COLO668 (cell line): Measurements from ENCODE around the gene MRPL42.
"Not testable (repeated sequence)": the region's sequence is repeated elsewhere in the genome, so short reads cannot be mapped to it uniquely, and the experiment has no call there.

Experiments used
- DNase-seq: peaks from one replicate; lab custom pipeline; 2025; ENCODE audit not compliant: unreplicated experiment; lab: John Stamatoyannopoulos, UW

The MRPL42 gene

GRCh38 chr12:93443576-93443975, 23.7 kb upstream of the MRPL42 start:
- no peak for DNase-seq

DNA sequence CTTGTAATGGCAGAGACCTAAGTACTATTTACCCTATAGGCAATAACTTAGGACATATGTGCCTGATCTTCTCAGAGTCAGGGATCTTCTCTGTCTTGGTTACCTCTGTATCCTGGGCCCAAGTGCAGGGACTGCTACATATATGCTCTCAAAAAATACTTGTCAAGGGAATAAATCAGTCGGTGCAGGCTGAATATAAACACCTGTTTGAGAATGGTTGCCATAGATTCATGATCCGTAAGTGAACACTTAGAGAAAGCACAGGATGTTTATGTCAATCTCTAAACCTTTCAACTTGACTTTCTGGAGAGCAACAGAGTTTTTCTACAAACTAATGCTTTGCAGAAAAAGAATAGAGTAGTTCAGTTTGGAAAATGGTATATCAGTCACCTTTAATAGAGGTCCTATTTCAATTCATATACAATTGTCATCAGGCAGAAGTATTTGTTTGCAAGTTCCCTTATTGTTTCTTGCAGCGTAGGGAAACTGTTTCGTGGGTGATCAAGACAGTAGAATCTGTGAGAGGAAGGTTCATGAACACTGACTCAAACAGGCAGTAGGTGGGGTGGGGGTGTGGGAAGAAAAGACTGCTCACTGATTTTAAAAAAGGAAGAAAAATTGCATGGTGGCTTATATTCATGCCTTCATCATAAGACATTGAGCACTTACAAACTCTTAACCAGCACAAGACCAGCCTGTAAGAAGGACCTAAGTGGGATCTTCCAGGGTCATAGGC, 19.6 kb upstream of the MRPL42 start:
- DNase-seq = no peak

DNA sequence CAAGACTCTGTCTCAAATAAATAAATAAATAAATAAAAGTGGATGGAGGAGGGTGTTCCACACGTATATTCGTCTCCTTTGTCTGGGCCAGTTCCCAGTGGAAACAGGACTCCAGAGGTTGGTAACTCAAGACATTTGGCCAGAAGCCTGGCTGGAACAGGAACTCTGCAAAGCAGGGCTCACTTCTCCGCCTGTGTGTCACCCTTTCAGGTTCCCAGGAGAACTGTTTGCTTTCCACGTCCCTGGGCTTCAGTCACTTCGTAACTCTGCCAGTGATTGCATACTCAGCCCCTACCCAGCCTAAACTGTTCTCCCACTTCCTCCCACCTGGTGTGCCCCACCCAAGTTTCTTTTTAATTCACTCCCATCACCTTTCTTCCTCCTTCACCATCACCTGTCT, 18.5 kb upstream of the MRPL42 start:
- no peak for DNase-seq

GRCh38 chr12:93449277-93449676, 18.0 kb upstream of the MRPL42 start:
- no peak for DNase-seq

DNA sequence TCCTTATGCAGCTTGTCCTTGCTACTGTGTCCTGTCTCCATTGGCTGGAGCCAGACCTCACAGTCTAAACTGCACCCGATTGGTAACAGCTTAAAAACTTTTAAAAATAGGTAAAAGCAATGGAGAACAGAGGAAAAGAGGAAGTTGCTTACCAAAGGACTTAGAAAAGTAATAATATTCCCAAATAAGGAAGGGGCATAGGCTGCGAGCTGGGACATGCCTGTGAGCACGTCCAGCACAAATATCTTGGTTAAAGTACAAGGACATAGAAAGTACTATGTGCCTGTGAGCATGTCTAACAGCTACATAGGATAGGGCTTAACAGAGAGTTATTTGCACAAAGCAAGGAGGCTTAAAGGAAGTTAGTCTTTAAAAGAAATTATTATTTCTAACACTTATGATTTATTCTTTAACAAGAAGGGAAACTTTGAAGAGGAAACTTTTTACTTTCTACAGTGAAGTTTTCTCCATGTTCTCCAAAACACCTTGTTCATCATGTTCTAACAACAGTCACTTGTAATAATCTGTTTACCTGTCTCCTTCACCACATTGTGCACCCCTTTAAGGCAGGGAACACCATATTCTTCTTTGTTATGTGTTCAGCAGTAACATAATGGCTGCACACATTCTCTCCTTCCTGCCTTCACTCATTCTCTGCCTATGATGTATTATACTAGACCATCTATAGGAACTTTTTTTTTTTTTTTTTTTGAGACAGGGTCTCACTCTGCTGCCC, 15.7 kb upstream of the MRPL42 start:
- no peak for DNase-seq

DNA sequence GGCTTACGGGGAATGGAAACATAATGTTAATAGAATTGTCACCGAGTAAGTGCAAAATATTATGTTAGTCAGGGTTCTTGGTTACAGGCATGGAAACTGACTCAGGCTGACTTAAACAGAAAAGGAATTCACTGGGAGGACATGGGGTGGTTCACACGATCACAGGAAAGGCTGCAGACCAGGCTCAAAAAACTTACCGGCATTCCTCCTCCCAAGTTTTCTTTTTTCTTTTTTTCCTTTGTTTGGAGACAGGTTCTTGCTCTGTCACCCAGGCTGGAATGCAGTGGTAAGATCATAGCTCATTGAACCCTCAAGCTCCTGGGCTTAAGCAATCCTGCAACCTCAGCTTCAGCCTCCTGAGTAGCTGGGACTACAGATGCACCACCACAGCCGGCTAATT, 13.7 kb upstream of the MRPL42 start:
- no peak for DNase-seq

- DNase-seq = no peak
Observed at GRCh38 chr12:93456077-93456476, 11.2 kb upstream of the MRPL42 start.

- DNase-seq = no peak
Observed at GRCh38 chr12:93459097-93459496, 8.2 kb upstream of the MRPL42 start.

- DNase-seq = no peak
Observed at GRCh38 chr12:93460003-93460402, 7.3 kb upstream of the MRPL42 start.

DNA sequence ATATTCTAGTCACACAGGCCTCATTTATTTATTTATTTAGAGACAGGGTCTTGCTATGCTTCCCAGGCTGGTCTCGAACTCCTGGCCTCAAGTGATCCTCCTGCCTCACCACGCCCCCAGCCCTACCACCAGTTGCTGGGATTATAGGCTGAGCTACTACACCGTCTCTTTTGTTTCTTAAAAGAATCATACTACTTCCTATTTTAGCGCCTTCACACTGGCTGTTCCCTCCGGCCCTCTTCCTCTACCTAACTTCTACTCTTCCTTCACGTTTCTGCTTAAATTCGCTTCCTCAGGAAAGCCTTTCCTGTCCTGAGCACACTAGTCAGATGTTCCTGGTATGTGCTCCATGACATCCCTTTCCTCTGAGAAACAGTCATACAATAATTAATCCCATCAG, 6.4 kb upstream of the MRPL42 start:
- DNase-seq = no peak

- DNase-seq = no peak
Observed at GRCh38 chr12:93461503-93461902, 5.8 kb upstream of the MRPL42 start.

DNA sequence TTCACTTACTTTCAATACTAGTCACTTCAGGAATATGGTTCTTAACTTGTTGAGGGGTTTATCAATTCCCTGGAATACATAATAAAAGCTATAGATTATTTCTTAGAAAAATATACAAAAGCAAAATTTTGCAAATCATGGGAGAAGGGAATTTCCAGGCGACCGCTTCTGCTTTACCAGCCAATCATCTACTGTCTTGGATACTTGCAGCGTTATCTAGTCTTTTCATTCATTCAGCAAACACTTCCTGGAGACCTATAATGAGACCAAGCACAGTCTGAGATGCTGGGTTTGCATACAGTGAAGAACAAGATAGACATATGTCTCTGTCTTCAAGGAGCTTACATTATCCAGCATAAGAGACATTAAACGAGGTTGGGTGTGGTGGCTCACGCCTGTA, 1.5 kb upstream of the MRPL42 start:
- no peak for DNase-seq

GRCh38 chr12:93466625-93467350, 526 bp upstream of the MRPL42 start:
- DNase-seq = no peak

DNA sequence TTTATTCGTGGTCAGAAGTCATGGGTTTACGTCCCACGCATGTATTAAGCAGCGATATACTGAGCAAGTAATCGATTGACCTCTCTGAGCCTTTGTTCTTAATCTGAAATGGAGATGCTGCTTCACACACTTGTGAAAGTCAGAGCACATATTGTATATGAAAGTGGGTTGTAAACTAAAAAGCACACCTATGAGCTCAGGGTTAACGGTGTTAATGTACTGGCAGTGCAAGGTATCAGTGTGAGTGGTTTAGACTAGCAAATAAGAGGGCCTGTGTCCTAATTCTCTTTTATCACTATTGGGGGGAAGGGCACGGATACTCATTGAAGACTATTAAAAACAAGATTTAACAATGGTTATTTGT, 676 bp downstream of the MRPL42 start:
- no peak for DNase-seq

- no peak for DNase-seq
Observed at GRCh38 chr12:93469386-93469785, 2.1 kb downstream of the MRPL42 start.

- no peak for DNase-seq
Observed at GRCh38 chr12:93476555-93476954, 9.2 kb downstream of the MRPL42 start.

DNA sequence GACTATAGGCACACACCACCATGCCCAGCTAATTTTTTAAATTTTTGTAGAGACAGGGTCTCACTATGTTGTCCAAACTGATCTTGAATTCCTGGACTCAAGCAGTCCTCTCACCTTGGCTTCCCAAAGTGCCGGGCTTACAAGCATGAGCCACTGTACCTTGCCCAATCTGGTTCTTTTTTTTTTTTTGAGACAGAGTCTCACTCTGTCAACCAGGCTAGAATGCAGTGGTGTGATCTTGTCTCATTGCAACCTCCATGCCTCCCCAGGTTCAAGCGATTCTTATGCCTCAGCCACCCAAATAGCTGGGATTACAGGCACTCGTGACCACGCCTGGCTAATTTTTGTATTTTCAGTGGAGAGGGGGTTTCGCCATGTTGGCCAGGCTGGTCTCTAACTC, 15.4 kb downstream of the MRPL42 start:
- DNase-seq = no peak

GRCh38 chr12:93483151-93483807, 16.0 kb downstream of the MRPL42 start:
- no peak for DNase-seq

- DNase-seq = no peak
Observed at GRCh38 chr12:93484315-93484981, 17.1 kb downstream of the MRPL42 start.

DNA sequence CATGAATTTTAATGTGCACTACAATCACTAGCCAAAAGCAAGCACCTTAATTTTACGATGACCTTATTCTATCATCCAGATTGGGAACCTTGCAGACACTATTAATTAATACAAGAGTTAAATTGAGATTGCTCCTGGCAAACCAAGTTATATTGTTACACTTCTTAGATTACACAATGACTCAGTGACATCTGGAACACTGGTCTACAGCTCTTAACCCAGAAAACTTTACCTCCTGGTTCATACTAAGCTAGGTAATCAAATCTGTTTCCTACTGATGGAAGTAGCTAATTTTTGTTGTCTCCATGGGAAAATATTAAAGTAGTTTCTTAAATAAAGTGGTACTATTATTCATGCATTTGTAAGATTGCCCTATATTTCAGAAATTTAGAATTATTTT, 25.5 kb downstream of the MRPL42 start:
- not testable (repeated sequence) for DNase-seq

DNA sequence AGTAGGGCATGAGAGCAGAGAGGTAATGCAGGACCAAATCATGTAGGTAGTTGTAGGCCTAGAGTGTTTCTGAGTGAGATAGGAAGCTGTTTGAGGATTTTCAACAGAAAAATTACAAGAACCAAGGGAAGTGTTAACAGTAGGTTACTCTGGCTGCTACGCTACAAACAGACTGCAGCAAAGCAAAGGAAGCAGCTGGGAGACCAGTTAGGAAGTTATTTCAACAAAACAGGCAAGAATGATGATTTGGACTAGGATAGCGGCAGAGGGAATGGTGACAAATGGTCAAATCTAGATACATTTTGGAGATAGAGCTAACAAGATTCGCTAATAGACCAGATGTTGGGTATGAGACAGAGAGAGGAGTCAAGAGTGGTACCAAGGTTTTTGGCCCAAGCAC, 26.8 kb downstream of the MRPL42 start:
- no peak for DNase-seq
